ENCODE results near the gene DES. TPM values are rescaled to one million over a fixed set of nuclear protein-coding genes. Genes with fewer than 3 reads are reported as not detected.

Gene DES
- total and polyA plus RNA-seq, 2 experiments from 2014 or later: 1.3 to 2.0 TPM

GRCh38 chr2:219387306-219388120 is 30.7 kb upstream of the DES start, which contains the start of gene DNPEP (continued):
- TF ChIP-seq ZNF462 (CRISPR knock-in tag; IDR thresholded peaks at IDR 0.05) (no peak), CREB1 (CRISPR knock-in tag; IDR thresholded peaks at IDR 0.05; ENCODE audit: low read depth) (no peak)

GRCh38 chr2:219388121-219388906 is 29.9 kb upstream of the DES start:
- no peak overlapping the region for H3K27ac Mint-ChIP-seq
- DNase-seq (ENCODE audit: low spot score): peak; percentile 96

More at GRCh38 chr2:219388121-219388906, 29.9 kb upstream of the DES start:
- Histone ChIP-seq H3K27ac (ENCODE audit: low read depth) (no peak overlapping the region), H4K20me1 (replicated peaks; ENCODE audit: insufficient read depth) (no peaks in the 10 kb centered on the region), H3K4me2 (peak overlapping the region; percentile 71), H2AFZ (peak overlapping the region; percentile 99), H3K27me3 (ENCODE audit: insufficient read depth) (no peaks in the 10 kb centered on the region), H3K36me3 (ENCODE audit: insufficient read depth) (0 out of 2 replicates have a peak, but pooled peaks cover 4% of the 10 kb centered on the region), H3K79me2 (replicated peaks; ENCODE audit: insufficient read depth) (no peaks in the 10 kb centered on the region), H3K4me3 (peak overlapping the region; percentile 56), H3F3A (replicated peaks; ENCODE audit: low read depth) (peaks cover 7% of the 10 kb centered on the region; the same call in 1 of the 2 replicates), H3K4me1 (ENCODE audit: insufficient read depth) (no peaks in the 10 kb centered on the region), H3K9me2 (ENCODE audit: insufficient read depth) (no peaks in the 10 kb centered on the region)
- Mint-ChIP-seq H3K4me3 (peak overlapping the region; percentile 73), H3K36me3 (ENCODE audit: low read depth) (peaks cover 25% of the 10 kb centered on the region), H3K4me1 (peaks cover 7% of the 10 kb centered on the region), H3K27me3 (ENCODE audit: insufficient read depth, low read depth, poor library complexity) (peaks cover 6% of the 10 kb centered on the region), H3K9me3 (no peaks in the 10 kb centered on the region)
- ATAC-seq: peak; percentile 62
- peak; percentile 70 for TF ChIP-seq CREB1 (CRISPR knock-in tag; IDR thresholded peaks at IDR 0.05; ENCODE audit: low read depth)
- TF ChIP-seq CTCF (conservative IDR thresholded peaks at IDR 0.05; ENCODE audit: low read depth in 2 of 2): peak; percentile 49 to 55
- TF ChIP-seq STAT1 (IDR thresholded peaks at IDR 0.05; ENCODE audit: unreplicated experiment): peak; percentile 92
- peak; percentile 48; the same call in 1 of the 2 replicates for TF ChIP-seq POLR2AphosphoS5 (IDR thresholded peaks at IDR 0.05; ENCODE audit: low read depth)
- TF ChIP-seq NANOG (IDR thresholded peaks at IDR 0.05; ENCODE audit: borderline replicate concordance): no peak
- no peak for TF ChIP-seq ETS1 (IDR thresholded peaks at IDR 0.05)
